Inferior parietal cortex (tissue), 1 donor: ENCODE results near the gene BAIAP2L2.
"Not testable (repeated sequence)": the region's sequence is repeated elsewhere in the genome, so short reads cannot be mapped to it uniquely, and the experiment has no call there.

ENCODE experiments used
- DNase-seq: peaks from one replicate; pipeline ENCODE4 v3.0.0-alpha.2; 2016; ENCODE audit errors: extremely low spot score

The BAIAP2L2 gene

GRCh38 chr22:38127869-38128268, 17.4 kb upstream of the BAIAP2L2 start:
- no peak for DNase-seq

GRCh38 chr22:38126928-38127668, 16.6 kb upstream of the BAIAP2L2 start:
- DNase-seq: no peak

- no peak for DNase-seq
Observed at GRCh38 chr22:38125751-38126201, 15.3 kb upstream of the BAIAP2L2 start.

- DNase-seq: no peak
Observed at GRCh38 chr22:38125038-38125610, 14.6 kb upstream of the BAIAP2L2 start.

GRCh38 chr22:38124236-38124974, 13.9 kb upstream of the BAIAP2L2 start:
- no peak for DNase-seq

GRCh38 chr22:38122616-38123015, 12.1 kb upstream of the BAIAP2L2 start:
- no peak for DNase-seq

GRCh38 chr22:38120359-38121110, 10.1 kb upstream of the BAIAP2L2 start:
- no peak for DNase-seq

GRCh38 chr22:38118747-38119146, 8.3 kb upstream of the BAIAP2L2 start:
- DNase-seq: not testable (repeated sequence)

GRCh38 chr22:38118182-38118581, 7.7 kb upstream of the BAIAP2L2 start:
- DNase-seq: no peak

GRCh38 chr22:38117556-38117955, 7.1 kb upstream of the BAIAP2L2 start:
- DNase-seq: not testable (repeated sequence)

- DNase-seq: no peak
Observed at GRCh38 chr22:38115423-38116205, 5.1 kb upstream of the BAIAP2L2 start.

GRCh38 chr22:38114484-38115398, 4.3 kb upstream of the BAIAP2L2 start:
- DNase-seq: peak; percentile 78

GRCh38 chr22:38112381-38112780, 1.9 kb upstream of the BAIAP2L2 start:
- DNase-seq: no peak

- no peak for DNase-seq
Observed at GRCh38 chr22:38111925-38112355, 1.5 kb upstream of the BAIAP2L2 start.

GRCh38 chr22:38110863-38111852, 674 bp upstream of the BAIAP2L2 start:
- DNase-seq: no peak

- DNase-seq: no peak
Observed at GRCh38 chr22:38109371-38110001, 998 bp downstream of the BAIAP2L2 start.

GRCh38 chr22:38108561-38109319, 1.7 kb downstream of the BAIAP2L2 start:
- no peak for DNase-seq
